Measurements from ENCODE around the gene LCN6.

LCN6 gene

GRCh38 chr9:136723362-136723976 is 24.9 kb downstream of the LCN6 start:
- peaks cover 47% of the 10 kb centered on the region for H3K79me2 ChIP-seq (ENCODE audit: insufficient read depth, low read length)
- H2AFZ ChIP-seq (ENCODE audit: low read length), result no peak overlapping the region
- H3K4me2 ChIP-seq (ENCODE audit: low read depth, low read length, poor library complexity, severe bottlenecking), result no peak overlapping the region
- no peaks in the 10 kb centered on the region for H3K9me3 ChIP-seq (ENCODE audit: insufficient read depth, low read depth, low read length)
- H3K27me3 ChIP-seq (ENCODE audit: insufficient read depth, low read length, poor library complexity, severe bottlenecking), result no peaks in the 10 kb centered on the region
- peaks cover 44% of the 10 kb centered on the region for H4K20me1 ChIP-seq (ENCODE audit: insufficient read depth, low read length, poor library complexity, severe bottlenecking)
- H3K9ac ChIP-seq (ENCODE audit: low read depth, low read length, poor library complexity, severe bottlenecking), result no peak overlapping the region
- TF ChIP-seq EZH2phosphoT487 (IDR thresholded peaks at IDR 0.05; ENCODE audit: borderline replicate concordance) (no peak), CTCF (conservative IDR thresholded peaks at IDR 0.05; ENCODE audit: low read length) (no peak)
- peaks cover 17% of the 10 kb centered on the region for H3K4me1 ChIP-seq (ENCODE audit: insufficient read depth, low read length, poor library complexity, severe bottlenecking)
- no peaks in the 10 kb centered on the region for H3F3A ChIP-seq (ENCODE audit: low read depth)
- peaks cover 31% of the 10 kb centered on the region; the same call in 1 of the 2 replicates for H3K36me3 ChIP-seq (ENCODE audit: insufficient read depth, low read length)
- H3K4me3 ChIP-seq (ENCODE audit: low read length, poor library complexity, severe bottlenecking), result no peak overlapping the region
- no peaks in the 10 kb centered on the region for H3K9me2 ChIP-seq (replicated peaks; ENCODE audit: low read depth, low read length)

GRCh38 chr9:136722969-136723356 is 25.4 kb downstream of the LCN6 start:
- Histone ChIP-seq H4K20me1 (ENCODE audit: insufficient read depth, low read length, poor library complexity, severe bottlenecking) (peaks cover 44% of the 10 kb centered on the region), H3K36me3 (ENCODE audit: insufficient read depth, low read length) (peaks cover 31% of the 10 kb centered on the region; the same call in 1 of the 2 replicates), H3K9ac (ENCODE audit: low read depth, low read length, poor library complexity, severe bottlenecking) (no peak overlapping the region), H2AFZ (ENCODE audit: low read length) (no peak overlapping the region), H3K9me3 (ENCODE audit: insufficient read depth, low read depth, low read length) (no peaks in the 10 kb centered on the region), H3F3A (ENCODE audit: low read depth) (no peaks in the 10 kb centered on the region), H3K27me3 (ENCODE audit: insufficient read depth, low read length, poor library complexity, severe bottlenecking) (no peaks in the 10 kb centered on the region), H3K4me1 (ENCODE audit: insufficient read depth, low read length, poor library complexity, severe bottlenecking) (peaks cover 15% of the 10 kb centered on the region), H3K79me2 (ENCODE audit: insufficient read depth, low read length) (peaks cover 45% of the 10 kb centered on the region), H3K4me2 (ENCODE audit: low read depth, low read length, poor library complexity, severe bottlenecking) (no peak overlapping the region), H3K4me3 (ENCODE audit: low read length, poor library complexity, severe bottlenecking) (no peak overlapping the region), H3K9me2 (replicated peaks; ENCODE audit: low read depth, low read length) (no peaks in the 10 kb centered on the region)
- TF ChIP-seq CTCF (conservative IDR thresholded peaks at IDR 0.05; ENCODE audit: low read length) (no peak), EZH2phosphoT487 (IDR thresholded peaks at IDR 0.05; ENCODE audit: borderline replicate concordance) (no peak)

DNA sequence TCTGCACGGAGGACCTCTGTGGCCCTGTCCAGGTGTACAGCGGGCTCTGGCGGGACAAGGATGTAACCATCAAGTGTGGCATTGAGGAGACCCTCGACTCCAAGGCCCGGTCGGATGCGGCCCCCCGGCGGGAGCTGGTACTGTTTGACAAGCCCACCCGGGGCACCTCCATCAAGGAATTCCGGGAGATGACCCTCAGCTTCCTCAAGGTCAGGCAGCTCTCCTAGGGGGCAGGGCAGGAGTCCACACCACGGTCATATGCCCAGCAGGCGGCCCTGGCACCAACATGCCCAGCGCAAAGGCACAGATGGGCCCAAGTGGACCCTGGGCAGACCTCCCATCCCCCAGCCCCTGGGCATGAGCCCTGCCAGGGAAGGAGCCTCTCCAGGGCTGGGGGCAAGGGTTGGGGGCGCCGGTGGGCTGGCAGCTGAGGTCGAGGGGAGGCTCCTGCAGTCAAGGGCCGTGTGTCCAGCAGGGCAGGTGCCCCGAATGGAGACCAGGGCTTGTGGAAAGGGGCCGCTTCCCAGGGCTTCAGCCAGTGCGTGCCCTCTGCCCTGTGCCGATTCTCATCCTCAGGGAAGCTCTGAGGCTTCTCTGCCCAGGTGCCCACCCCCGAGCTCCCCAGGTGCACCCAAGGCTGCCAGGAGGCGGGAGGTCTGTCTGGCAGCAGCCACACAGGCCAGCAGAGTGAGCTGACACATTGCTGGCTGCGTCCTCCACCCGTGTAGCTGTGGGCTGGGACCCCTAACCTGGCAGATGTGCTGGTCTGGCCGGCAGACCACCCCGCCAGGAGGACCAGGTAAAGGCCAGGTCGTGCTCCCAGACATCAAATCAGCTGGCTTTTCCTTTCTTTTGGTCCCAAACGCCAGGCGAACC is 26.0 kb downstream of the LCN6 start:
- Histone ChIP-seq H3K4me2 (ENCODE audit: low read depth, low read length, poor library complexity, severe bottlenecking) (no peak overlapping the region), H4K20me1 (ENCODE audit: insufficient read depth, low read length, poor library complexity, severe bottlenecking) (peaks cover 38% of the 10 kb centered on the region), H3K9ac (ENCODE audit: low read depth, low read length, poor library complexity, severe bottlenecking) (no peak overlapping the region), H3F3A (ENCODE audit: low read depth) (no peaks in the 10 kb centered on the region), H3K9me2 (replicated peaks; ENCODE audit: low read depth, low read length) (no peaks in the 10 kb centered on the region), H3K4me3 (ENCODE audit: low read length, poor library complexity, severe bottlenecking) (no peak overlapping the region), H3K27me3 (ENCODE audit: insufficient read depth, low read length, poor library complexity, severe bottlenecking) (no peaks in the 10 kb centered on the region), H2AFZ (ENCODE audit: low read length) (no peak overlapping the region), H3K4me1 (ENCODE audit: insufficient read depth, low read length, poor library complexity, severe bottlenecking) (peaks cover 15% of the 10 kb centered on the region), H3K36me3 (ENCODE audit: insufficient read depth, low read length) (peaks cover 31% of the 10 kb centered on the region; the same call in 1 of the 2 replicates), H3K9me3 (ENCODE audit: insufficient read depth, low read depth, low read length) (no peaks in the 10 kb centered on the region), H3K79me2 (ENCODE audit: insufficient read depth, low read length) (peaks cover 39% of the 10 kb centered on the region)
- no peak for TF ChIP-seq CTCF (conservative IDR thresholded peaks at IDR 0.05; ENCODE audit: low read length)
- no peak for TF ChIP-seq EZH2phosphoT487 (IDR thresholded peaks at IDR 0.05; ENCODE audit: borderline replicate concordance)

Data from Loucy (cell line).